HepG2 (cell line): ENCODE data around the gene RB1. TPM values are rescaled to one million over a fixed set of nuclear protein-coding genes. Genes with fewer than 3 reads are reported as not detected.
A peak's percentile ranks its signal among the peaks of the same experiment; 100 is the strongest.

Experiments used
- EZH2 ChIP-seq: conservative IDR thresholded peaks from 2 replicates; pipeline ENCODE4 v1.6.1; 2012; ENCODE audit warnings: mild to moderate bottlenecking, low read depth, low read length, moderate library complexity
- FOXJ3 ChIP-seq: sonication (generic); formaldehyde crosslinking; IDR thresholded peaks from 2 replicates; pipeline ENCODE4 v1.4.0; 2020; ENCODE audit warnings: missing genetic modification reagents, mild to moderate bottlenecking, borderline replicate concordance
- HNF4A ChIP-seq: sonication (generic); formaldehyde crosslinking; IDR thresholded peaks from 2 replicates; pipeline ENCODE4 v1.4.0; 2020; ENCODE audit warnings: missing genetic modification reagents
- KLF6 ChIP-seq: IDR thresholded peaks from 2 replicates; pipeline ENCODE4 v1.8.0; 2016; ENCODE audit warnings: missing biosample characterization, missing genetic modification reagents
- MEF2D ChIP-seq: sonication (generic); formaldehyde crosslinking; IDR thresholded peaks from 2 replicates; pipeline ENCODE4 v1.5.1; 2020; ENCODE audit warnings: mild to moderate bottlenecking, missing genetic modification reagents
- PHF20 ChIP-seq: sonication (generic); formaldehyde crosslinking; IDR thresholded peaks from 2 replicates; pipeline ENCODE4 v1.5.0; 2020; ENCODE audit warnings: mild to moderate bottlenecking, missing genetic modification reagents
- RXRA ChIP-seq: sonication (generic); formaldehyde crosslinking; IDR thresholded peaks from 2 replicates; pipeline ENCODE4 v1.5.1; 2020; ENCODE audit warnings: missing genetic modification reagents
- SMARCE1 ChIP-seq: fragments of 450-650 bp; IDR thresholded peaks from 2 replicates; pipeline ENCODE4 v1.6.1; 2017; ENCODE audit warnings: borderline replicate concordance
- TBX2 ChIP-seq: sonication (generic); formaldehyde crosslinking; IDR thresholded peaks from 2 replicates; pipeline ENCODE4 v1.5.0; 2020; ENCODE audit warnings: missing genetic modification reagents, mild to moderate bottlenecking, borderline replicate concordance
- ZFP62 ChIP-seq: sonication (generic); formaldehyde crosslinking; IDR thresholded peaks from 2 replicates; pipeline ENCODE4 v1.4.0; 2020; ENCODE audit warnings: missing genetic modification reagents
- ZNF225 ChIP-seq: sonication (generic); formaldehyde crosslinking; IDR thresholded peaks from 2 replicates; pipeline ENCODE4 v1.4.0; 2020; ENCODE audit warnings: mild to moderate bottlenecking, missing genetic modification reagents
- ZNF607 ChIP-seq: sonication (generic); formaldehyde crosslinking; IDR thresholded peaks from 2 replicates; pipeline ENCODE4 v1.5.1; 2020; ENCODE audit warnings: missing genetic modification reagents, mild to moderate bottlenecking, borderline replicate concordance
- ZNF747 ChIP-seq: sonication (generic); formaldehyde crosslinking; IDR thresholded peaks from 2 replicates; pipeline ENCODE4 v1.8.1; 2023; ENCODE audit warnings: missing genetic modification reagents, mild to moderate bottlenecking, borderline replicate concordance
- ZNF768 ChIP-seq: sonication (generic); formaldehyde crosslinking; IDR thresholded peaks from 2 replicates; pipeline ENCODE4 v1.4.0; 2020; ENCODE audit warnings: missing genetic modification reagents
- ZNF839 ChIP-seq: sonication (generic); formaldehyde crosslinking; IDR thresholded peaks from 2 replicates; pipeline ENCODE4 v1.4.0; 2020; ENCODE audit warnings: missing genetic modification reagents, mild to moderate bottlenecking, borderline replicate concordance
- polyA plus RNA-seq, 8 experiments: library from polyadenylated mRNA; depleted of rRNA in 3 of 8; stranded (reverse) in 7 of 8; unstranded in 1 of 8; fragments of >200 nt; fragmentation: Illumina TruSeq in 4 of 8; extraction: Trizol in 4 of 8; gene quantifications; 2 replicates each; pipeline versions ENCODE4 v1.2.1 to v1.2.3, GENCODE V29; 2011 to 2016; ENCODE audit warnings: low read depth in 4 of 8, missing spikeins in 1 of 8, mixed read lengths in 1 of 8; ENCODE audit not compliant: insufficient read depth in 1 of 8
- total RNA-seq, 5 experiments: library from RNA; depleted of rRNA; stranded (reverse); fragments of >200 nt; fragmentation: Illumina TruSeq; extraction: Trizol; gene quantifications; 2 replicates each; pipeline ENCODE4 v1.2.3, GENCODE V29; 2016; ENCODE audit warnings: low read depth in 1 of 5
- TF ChIP-seq, protein P1 (sequence below), 2 experiments: fragments of 450-650 bp in 1 of 2; sonication (generic) in 1 of 2; formaldehyde crosslinking; IDR thresholded peaks; 2 replicates each; pipeline versions ENCODE4 v1.5.0 to v1.8.0; 2020 to 2022; ENCODE audit warnings: mild to moderate bottlenecking in 1 of 2, missing genetic modification reagents in 1 of 2
- TF ChIP-seq, protein P2 (sequence below): IDR thresholded peaks from 2 replicates; pipeline ENCODE4 v1.6.1; 2012; ENCODE audit warnings: low read depth, low read length, improper control_type of control experiment
- TF ChIP-seq, protein P3 (sequence below): sonication (generic); formaldehyde crosslinking; conservative IDR thresholded peaks from 2 replicates; pipeline ENCODE4 v1.4.0; 2020; ENCODE audit warnings: missing genetic modification reagents
- TF ChIP-seq, protein P4 (sequence below): sonication (generic); formaldehyde crosslinking; IDR thresholded peaks from 2 replicates; pipeline ENCODE4 v1.8.0; 2022; ENCODE audit warnings: missing genetic modification reagents, low read depth, mild to moderate bottlenecking, borderline replicate concordance
- TF ChIP-seq, protein P5 (sequence below): sonication (generic); formaldehyde crosslinking; IDR thresholded peaks from 2 replicates; pipeline ENCODE4 v1.8.0; 2022; ENCODE audit warnings: missing genetic modification reagents, mild to moderate bottlenecking, borderline replicate concordance
- TF ChIP-seq, protein P6 (sequence below): sonication (generic); formaldehyde crosslinking; conservative IDR thresholded peaks from 2 replicates; pipeline ENCODE4 v1.4.0; 2020; ENCODE audit warnings: missing genetic modification reagents
- TF ChIP-seq, protein P7 (sequence below): IDR thresholded peaks from 2 replicates; pipeline ENCODE4 v1.6.1; 2016; ENCODE audit warnings: missing genetic modification reagents, missing compliant biosample characterization
- TF ChIP-seq, protein P8 (sequence below): sonication (generic); formaldehyde crosslinking; IDR thresholded peaks from 2 replicates; pipeline ENCODE4 v1.5.1; 2020; ENCODE audit warnings: missing genetic modification reagents, mild to moderate bottlenecking, borderline replicate concordance

The RB1 gene
- total and polyA plus RNA-seq, 2 of the 13 experiments (the other 11 are each of a cell fraction or from before 2014, with no cell fraction given), result 15.6 to 23.7 TPM

DNA sequence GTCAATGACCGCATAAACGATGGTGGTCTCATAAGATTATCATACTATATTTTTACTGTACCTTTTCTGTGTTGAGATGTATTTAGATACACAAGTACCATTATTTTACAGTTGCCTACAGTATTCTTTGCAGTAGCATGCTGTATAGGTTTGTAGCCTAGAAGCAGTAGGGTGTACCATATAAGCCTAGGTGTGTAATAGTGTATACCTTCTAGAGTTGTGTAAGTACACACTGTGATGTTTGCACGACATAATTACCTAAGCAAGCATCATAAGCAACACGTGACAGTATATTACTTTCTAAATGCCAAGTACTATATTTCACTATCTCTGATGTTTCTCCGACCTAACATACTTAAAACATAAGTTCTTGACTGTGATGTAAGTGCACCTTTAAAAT lies 106.6 kb downstream of the RB1 start (continued):
- TF ChIP-seq, protein P1, sequence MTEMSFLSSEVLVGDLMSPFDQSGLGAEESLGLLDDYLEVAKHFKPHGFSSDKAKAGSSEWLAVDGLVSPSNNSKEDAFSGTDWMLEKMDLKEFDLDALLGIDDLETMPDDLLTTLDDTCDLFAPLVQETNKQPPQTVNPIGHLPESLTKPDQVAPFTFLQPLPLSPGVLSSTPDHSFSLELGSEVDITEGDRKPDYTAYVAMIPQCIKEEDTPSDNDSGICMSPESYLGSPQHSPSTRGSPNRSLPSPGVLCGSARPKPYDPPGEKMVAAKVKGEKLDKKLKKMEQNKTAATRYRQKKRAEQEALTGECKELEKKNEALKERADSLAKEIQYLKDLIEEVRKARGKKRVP (CRISPR knock-in tag; IDR thresholded peaks at IDR 0.05), result no peak
- TF ChIP-seq EZH2, result no peak
- TF ChIP-seq, protein P2, sequence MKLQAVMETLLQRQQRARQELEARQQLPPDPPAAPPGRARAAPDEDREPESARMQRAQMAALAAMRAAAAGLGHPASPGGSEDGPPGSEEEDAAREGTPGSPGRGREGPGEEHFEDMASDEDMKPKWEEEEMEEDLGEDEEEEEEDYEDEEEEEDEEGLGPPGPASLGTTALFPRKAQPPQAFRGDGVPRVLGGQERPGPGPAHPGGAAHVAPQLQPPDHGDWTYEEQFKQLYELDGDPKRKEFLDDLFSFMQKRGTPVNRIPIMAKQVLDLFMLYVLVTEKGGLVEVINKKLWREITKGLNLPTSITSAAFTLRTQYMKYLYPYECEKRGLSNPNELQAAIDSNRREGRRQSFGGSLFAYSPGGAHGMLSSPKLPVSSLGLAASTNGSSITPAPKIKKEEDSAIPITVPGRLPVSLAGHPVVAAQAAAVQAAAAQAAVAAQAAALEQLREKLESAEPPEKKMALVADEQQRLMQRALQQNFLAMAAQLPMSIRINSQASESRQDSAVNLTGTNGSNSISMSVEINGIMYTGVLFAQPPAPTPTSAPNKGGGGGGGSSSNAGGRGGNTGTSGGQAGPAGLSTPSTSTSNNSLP, result no peak
- no peak for TF ChIP-seq KLF6 (CRISPR knock-in tag)
- no peak for TF ChIP-seq ZNF607 (CRISPR knock-in tag)
- no peak for TF ChIP-seq HNF4A (CRISPR knock-in tag)
- no peak for TF ChIP-seq SMARCE1
- no peak for TF ChIP-seq ZNF225 (CRISPR knock-in tag)
- no peak for TF ChIP-seq PHF20 (CRISPR knock-in tag)
- TF ChIP-seq, protein P3, sequence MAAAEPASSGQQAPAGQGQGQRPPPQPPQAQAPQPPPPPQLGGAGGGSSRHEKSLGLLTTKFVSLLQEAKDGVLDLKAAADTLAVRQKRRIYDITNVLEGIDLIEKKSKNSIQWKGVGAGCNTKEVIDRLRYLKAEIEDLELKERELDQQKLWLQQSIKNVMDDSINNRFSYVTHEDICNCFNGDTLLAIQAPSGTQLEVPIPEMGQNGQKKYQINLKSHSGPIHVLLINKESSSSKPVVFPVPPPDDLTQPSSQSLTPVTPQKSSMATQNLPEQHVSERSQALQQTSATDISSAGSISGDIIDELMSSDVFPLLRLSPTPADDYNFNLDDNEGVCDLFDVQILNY (CRISPR knock-in tag), result no peak
- TF ChIP-seq RXRA (CRISPR knock-in tag), result no peak
- TF ChIP-seq ZFP62 (CRISPR knock-in tag), result no peak
- TF ChIP-seq, protein P4, sequence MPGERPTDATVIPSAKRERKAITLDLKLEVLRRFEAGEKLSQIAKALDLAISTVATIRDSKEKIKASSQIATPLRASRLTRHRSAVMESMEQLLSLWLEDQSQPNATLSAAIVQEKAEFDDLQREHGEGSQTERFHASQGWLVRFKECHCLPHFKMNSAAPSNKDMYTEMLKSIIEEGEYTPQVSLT (CRISPR knock-in tag), result no peak
- no peak for TF ChIP-seq ZNF768 (CRISPR knock-in tag)
- TF ChIP-seq, protein P5, sequence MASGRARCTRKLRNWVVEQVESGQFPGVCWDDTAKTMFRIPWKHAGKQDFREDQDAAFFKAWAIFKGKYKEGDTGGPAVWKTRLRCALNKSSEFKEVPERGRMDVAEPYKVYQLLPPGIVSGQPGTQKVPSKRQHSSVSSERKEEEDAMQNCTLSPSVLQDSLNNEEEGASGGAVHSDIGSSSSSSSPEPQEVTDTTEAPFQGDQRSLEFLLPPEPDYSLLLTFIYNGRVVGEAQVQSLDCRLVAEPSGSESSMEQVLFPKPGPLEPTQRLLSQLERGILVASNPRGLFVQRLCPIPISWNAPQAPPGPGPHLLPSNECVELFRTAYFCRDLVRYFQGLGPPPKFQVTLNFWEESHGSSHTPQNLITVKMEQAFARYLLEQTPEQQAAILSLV (CRISPR knock-in tag), result no peak
- TF ChIP-seq, protein P6, sequence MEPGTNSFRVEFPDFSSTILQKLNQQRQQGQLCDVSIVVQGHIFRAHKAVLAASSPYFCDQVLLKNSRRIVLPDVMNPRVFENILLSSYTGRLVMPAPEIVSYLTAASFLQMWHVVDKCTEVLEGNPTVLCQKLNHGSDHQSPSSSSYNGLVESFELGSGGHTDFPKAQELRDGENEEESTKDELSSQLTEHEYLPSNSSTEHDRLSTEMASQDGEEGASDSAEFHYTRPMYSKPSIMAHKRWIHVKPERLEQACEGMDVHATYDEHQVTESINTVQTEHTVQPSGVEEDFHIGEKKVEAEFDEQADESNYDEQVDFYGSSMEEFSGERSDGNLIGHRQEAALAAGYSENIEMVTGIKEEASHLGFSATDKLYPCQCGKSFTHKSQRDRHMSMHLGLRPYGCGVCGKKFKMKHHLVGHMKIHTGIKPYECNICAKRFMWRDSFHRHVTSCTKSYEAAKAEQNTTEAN (CRISPR knock-in tag), result peak; percentile 49; the same call in 1 of the 2 replicates
- TF ChIP-seq TBX2 (CRISPR knock-in tag), result no peak
- TF ChIP-seq, protein P7, sequence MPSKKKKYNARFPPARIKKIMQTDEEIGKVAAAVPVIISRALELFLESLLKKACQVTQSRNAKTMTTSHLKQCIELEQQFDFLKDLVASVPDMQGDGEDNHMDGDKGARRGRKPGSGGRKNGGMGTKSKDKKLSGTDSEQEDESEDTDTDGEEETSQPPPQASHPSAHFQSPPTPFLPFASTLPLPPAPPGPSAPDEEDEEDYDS, result peak; percentile 10; the same call in 1 of the 2 replicates
- no peak for TF ChIP-seq ZNF747 (CRISPR knock-in tag)
- TF ChIP-seq, protein P8, sequence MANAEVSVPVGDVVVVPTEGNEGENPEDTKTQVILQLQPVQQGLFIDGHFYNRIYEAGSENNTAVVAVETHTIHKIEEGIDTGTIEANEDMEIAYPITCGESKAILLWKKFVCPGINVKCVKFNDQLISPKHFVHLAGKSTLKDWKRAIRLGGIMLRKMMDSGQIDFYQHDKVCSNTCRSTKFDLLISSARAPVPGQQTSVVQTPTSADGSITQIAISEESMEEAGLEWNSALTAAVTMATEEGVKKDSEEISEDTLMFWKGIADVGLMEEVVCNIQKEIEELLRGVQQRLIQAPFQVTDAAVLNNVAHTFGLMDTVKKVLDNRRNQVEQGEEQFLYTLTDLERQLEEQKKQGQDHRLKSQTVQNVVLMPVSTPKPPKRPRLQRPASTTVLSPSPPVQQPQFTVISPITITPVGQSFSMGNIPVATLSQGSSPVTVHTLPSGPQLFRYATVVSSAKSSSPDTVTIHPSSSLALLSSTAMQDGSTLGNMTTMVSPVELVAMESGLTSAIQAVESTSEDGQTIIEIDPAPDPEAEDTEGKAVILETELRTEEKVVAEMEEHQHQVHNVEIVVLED (CRISPR knock-in tag), result no peak
- TF ChIP-seq MEF2D (CRISPR knock-in tag), result no peak
- TF ChIP-seq ZNF839 (CRISPR knock-in tag), result no peak
- no peak for TF ChIP-seq FOXJ3 (CRISPR knock-in tag)
